HEK293T (cell line): ENCODE measurements around the gene MAP2K5.
"Not testable (repeated sequence)": the region's sequence is repeated elsewhere in the genome, so short reads cannot be mapped to it uniquely, and the experiment has no call there.

Source experiments
- CTCF ChIA-PET: fragments of 350-600 bp; formaldehyde crosslinking; extraction: SDS; loops from one replicate; lab custom pipeline; 2021; ENCODE audit warnings: antibody characterized with exemption, inconsistent platforms; lab: Yijun Ruan, JAX
- POLR2A ChIA-PET: fragments of 350-600 bp; formaldehyde crosslinking; extraction: SDS; loops from one replicate; lab custom pipeline; 2020; ENCODE audit warnings: antibody characterized with exemption, inconsistent platforms; lab: Yijun Ruan, JAX
- DNase-seq: peaks from one replicate; pipeline ENCODE4 v3.0.0; 2012; ENCODE audit warnings: mixed read lengths; ENCODE audit errors: extremely low spot score
- ARNT ChIP-seq: fragments of 450-650 bp; IDR thresholded peaks from 2 replicates; pipeline ENCODE4 v1.6.1; 2017; ENCODE audit warnings: mild to moderate bottlenecking
- BHLHE40 ChIP-seq: fragments of 450-650 bp; IDR thresholded peaks from 2 replicates; pipeline ENCODE4 v1.6.1; 2016; ENCODE audit warnings: mild to moderate bottlenecking, moderate library complexity, borderline replicate concordance
- CTBP1 ChIP-seq: fragments of 450-650 bp; IDR thresholded peaks from 2 replicates; pipeline ENCODE4 v1.6.1; 2016; ENCODE audit warnings: borderline replicate concordance
- ELF4 ChIP-seq: fragments of 450-650 bp; IDR thresholded peaks from 2 replicates; pipeline ENCODE4 v1.6.1; 2017; ENCODE audit warnings: antibody characterized with exemption
- FOXA1 ChIP-seq: fragments of 450-650 bp; IDR thresholded peaks from 2 replicates; pipeline ENCODE4 v1.6.1; 2016; ENCODE audit warnings: mild to moderate bottlenecking
- FOXK2 ChIP-seq: fragments of 450-650 bp; IDR thresholded peaks from 2 replicates; pipeline ENCODE4 v1.6.1; 2016; ENCODE audit warnings: mild to moderate bottlenecking
- FOXM1 ChIP-seq: fragments of 450-650 bp; IDR thresholded peaks from 2 replicates; pipeline ENCODE4 v1.6.1; 2017; ENCODE audit warnings: mild to moderate bottlenecking, borderline replicate concordance
- HDGF ChIP-seq: fragments of 450-650 bp; IDR thresholded peaks from 2 replicates; pipeline ENCODE4 v1.6.1; 2017; ENCODE audit warnings: antibody characterized with exemption, borderline replicate concordance
- L3MBTL2 ChIP-seq: fragments of 450-650 bp; conservative IDR thresholded peaks from 2 replicates; pipeline ENCODE4 v1.6.1; 2016; ENCODE audit warnings: mild to moderate bottlenecking
- LEF1 ChIP-seq: fragments of 450-650 bp; IDR thresholded peaks from 2 replicates; pipeline ENCODE4 v1.6.1; 2017; ENCODE audit warnings: mild to moderate bottlenecking, borderline replicate concordance
- NFRKB ChIP-seq: fragments of 450-650 bp; IDR thresholded peaks from 2 replicates; pipeline ENCODE4 v1.6.1; 2016; ENCODE audit warnings: mild to moderate bottlenecking, moderate library complexity
- SP1 ChIP-seq: fragments of 450-650 bp; IDR thresholded peaks from 2 replicates; pipeline ENCODE4 v1.6.1; 2017
- SUZ12 ChIP-seq: fragments of 450-650 bp; IDR thresholded peaks from 2 replicates; pipeline ENCODE4 v1.6.1; 2016; ENCODE audit warnings: mild to moderate bottlenecking
- TARDBP ChIP-seq: fragments of 450-650 bp; IDR thresholded peaks from 2 replicates; pipeline ENCODE4 v1.6.1; 2016
- ZNF384 ChIP-seq: fragments of 450-650 bp; IDR thresholded peaks from 2 replicates; pipeline ENCODE4 v1.6.1; 2016
- TF ChIP-seq, protein P1 (sequence below): fragments of 450-650 bp; IDR thresholded peaks from 2 replicates; pipeline ENCODE4 v1.6.1; 2016

Gene MAP2K5

DNA sequence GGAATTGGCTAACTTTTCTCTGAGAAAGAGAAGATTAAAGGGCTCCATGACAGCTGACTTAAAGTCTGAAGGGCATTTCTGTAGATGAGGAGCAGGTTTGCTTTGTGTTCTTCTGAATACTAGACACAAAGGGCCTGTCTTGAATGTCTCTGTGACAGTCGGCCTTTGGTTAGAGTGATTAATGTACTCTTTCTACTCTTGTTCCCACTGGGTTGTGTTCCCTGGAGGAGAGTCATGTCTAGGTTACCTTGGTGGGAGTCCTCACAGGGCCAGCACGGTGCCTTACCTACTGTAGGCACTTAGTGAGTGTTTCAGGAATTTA is 66.1 kb downstream of the MAP2K5 start:
- no peak for DNase-seq
- CTCF ChIA-PET, result no interaction called here
- TF ChIP-seq BHLHE40, result no peak
- no peak for TF ChIP-seq ARNT
- no peak for TF ChIP-seq FOXA1
- TF ChIP-seq SUZ12, result no peak
- no peak for TF ChIP-seq LEF1
- no peak for TF ChIP-seq TARDBP
- TF ChIP-seq NFRKB, result no peak
- no peak for TF ChIP-seq FOXK2
- TF ChIP-seq HDGF, result no peak
- TF ChIP-seq, protein P1, sequence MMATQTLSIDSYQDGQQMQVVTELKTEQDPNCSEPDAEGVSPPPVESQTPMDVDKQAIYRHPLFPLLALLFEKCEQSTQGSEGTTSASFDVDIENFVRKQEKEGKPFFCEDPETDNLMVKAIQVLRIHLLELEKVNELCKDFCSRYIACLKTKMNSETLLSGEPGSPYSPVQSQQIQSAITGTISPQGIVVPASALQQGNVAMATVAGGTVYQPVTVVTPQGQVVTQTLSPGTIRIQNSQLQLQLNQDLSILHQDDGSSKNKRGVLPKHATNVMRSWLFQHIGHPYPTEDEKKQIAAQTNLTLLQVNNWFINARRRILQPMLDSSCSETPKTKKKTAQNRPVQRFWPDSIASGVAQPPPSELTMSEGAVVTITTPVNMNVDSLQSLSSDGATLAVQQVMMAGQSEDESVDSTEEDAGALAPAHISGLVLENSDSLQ, result no peak
- TF ChIP-seq CTBP1, result no peak
- POLR2A ChIA-PET, result no interaction called here

DNA sequence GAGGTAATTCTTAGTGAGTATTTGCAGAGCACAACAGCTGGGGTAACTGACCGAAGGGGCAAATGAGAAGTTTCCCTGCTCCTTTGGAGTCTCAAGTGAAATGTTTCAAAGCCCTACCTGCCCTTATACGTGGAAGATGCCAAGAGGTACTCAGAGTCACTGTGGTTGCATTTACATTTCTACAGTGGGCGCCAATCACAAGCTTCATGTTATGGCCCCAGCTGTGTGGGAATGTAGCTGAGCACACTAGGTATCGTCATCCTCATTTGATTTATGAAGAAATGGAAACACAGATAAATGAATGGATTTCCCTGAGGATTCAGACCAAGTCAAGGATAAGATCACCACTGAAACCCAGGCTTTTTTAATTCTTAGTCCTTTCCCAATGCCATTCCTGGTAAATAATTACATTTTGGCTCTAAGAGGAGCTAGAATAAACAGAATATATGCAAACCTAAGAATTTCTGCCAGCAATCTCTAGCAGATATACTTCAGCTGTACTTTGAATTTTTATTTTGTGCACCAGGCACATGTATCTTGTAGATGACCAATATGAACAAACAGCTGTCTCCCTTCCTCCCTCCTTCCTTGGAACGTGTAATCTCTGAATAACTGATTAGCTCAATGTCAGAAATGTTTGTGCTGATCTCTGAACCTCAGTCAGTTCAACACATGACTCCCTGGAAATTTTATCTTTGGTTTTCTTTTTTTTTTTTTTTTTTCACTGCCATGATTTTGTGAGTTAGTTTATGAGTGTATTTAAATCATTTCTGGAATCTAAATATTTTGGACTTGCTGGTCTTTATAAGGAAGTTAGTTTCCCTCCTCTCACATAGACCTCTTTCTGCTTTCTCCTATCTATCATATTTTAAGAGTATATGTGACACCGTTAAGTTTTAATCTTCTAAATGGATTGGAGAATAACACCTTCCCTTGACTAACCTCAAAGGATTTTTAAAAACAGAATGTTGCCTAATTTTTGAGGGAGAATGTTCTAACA is 69.2 kb downstream of the MAP2K5 start:
- ChIA-PET CTCF (no interaction called here), POLR2A (interaction anchor here (0.5 kb wide), 1 partner anchor 21 kb away, joined by 3 read pairs; no protein-coding TSS in a partner anchor)
- TF ChIP-seq FOXK2 (no peak), SUZ12 (no peak), ELF4 (no peak), HDGF (no peak), FOXA1 (no peak), CTBP1 (no peak), L3MBTL2 (no peak), LEF1 (no peak), SP1 (no peak), NFRKB (no peak), ARNT (no peak), TARDBP (no peak), FOXM1 (no peak), BHLHE40 (no peak), ZNF384 (no peak)
- TF ChIP-seq, protein P1, result no peak
- no peak for DNase-seq

DNA sequence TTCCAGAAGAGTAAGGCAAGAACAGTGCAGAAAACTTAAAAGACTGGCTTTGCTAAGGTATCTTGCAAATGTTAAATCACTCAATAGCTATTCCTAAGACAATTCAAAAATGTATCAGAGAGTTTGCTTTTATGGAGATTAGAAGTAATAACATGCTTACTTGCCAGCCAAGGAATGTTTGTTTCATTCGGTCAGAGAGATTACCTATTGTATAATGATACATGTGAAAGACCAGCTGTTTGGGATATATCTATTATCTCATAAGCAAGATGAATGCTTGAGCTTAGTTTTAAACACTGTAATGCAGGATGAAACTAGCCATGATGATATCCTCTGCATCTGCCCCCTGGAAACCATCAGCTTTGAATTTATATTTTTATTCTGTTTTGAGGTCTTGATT is 70.7 kb downstream of the MAP2K5 start:
- POLR2A ChIA-PET, result no interaction called here
- no peak for DNase-seq
- CTCF ChIA-PET, result interaction anchor here (0.6 to 0.8 kb wide), 2 partner anchors 11 to 32 kb away, joined by 3 to 4 read pairs; no protein-coding TSS in a partner anchor
- TF ChIP-seq ELF4 (no peak), TARDBP (no peak), CTBP1 (no peak), FOXA1 (no peak), FOXM1 (no peak), BHLHE40 (no peak), ZNF384 (no peak), SP1 (no peak), LEF1 (no peak), SUZ12 (no peak), NFRKB (no peak), HDGF (no peak), FOXK2 (no peak), L3MBTL2 (no peak), ARNT (no peak)
- TF ChIP-seq, protein P1, result no peak

DNA sequence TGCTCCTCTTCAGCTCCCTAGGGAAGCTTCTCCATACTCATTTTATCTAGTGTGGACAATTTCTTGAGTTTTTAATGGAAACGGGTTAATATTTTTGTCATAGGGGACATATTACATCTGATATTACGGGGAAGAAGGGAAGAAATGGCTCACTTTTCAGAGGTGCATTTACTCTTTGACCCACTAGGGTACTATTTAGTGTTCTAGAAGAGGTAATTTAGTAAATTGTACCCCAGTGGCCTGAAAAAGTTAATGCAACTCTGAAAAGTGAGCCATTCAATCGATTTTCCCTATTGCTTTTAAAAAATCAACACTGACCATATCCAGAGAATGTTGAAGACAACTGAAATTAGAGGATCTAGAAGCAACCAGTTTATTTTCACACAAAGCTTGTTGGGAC is 71.2 kb downstream of the MAP2K5 start:
- TF ChIP-seq FOXA1 (no peak), CTBP1 (no peak), TARDBP (no peak), SUZ12 (no peak), L3MBTL2 (no peak), NFRKB (no peak), HDGF (no peak), ARNT (no peak)
- ChIA-PET CTCF (interaction anchor here (0.7 to 0.9 kb wide), 4 partner anchors 11 to 52 kb away, joined by 3 read pairs; no protein-coding TSS in a partner anchor), POLR2A (no interaction called here)
- DNase-seq, result no peak

DNA sequence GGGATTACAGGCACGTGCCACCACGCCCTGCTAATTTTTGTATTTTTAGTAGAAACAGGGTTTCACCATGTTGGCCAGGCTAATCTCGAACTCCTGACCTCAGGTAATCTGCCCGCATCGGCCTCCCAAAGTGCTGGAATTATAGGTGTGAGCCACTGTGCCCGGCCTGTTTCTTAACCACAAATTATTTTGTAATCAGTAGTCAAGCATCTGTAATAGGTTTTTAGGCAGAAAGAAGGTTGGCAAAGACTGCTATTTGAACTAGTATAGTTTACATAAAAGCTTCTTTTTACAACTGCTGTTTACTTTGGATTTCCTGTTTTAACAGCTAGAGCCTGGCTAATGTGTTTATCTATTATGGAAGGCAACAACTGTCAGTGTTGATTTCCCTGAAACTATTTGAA is 72.6 kb downstream of the MAP2K5 start:
- CTCF ChIA-PET, result interaction anchor here (0.6 to 0.8 kb wide), 2 partner anchors 27 to 695 kb away, joined by 3 read pairs; no protein-coding TSS in a partner anchor
- POLR2A ChIA-PET, DNase-seq: not testable (repeated sequence)

DNA sequence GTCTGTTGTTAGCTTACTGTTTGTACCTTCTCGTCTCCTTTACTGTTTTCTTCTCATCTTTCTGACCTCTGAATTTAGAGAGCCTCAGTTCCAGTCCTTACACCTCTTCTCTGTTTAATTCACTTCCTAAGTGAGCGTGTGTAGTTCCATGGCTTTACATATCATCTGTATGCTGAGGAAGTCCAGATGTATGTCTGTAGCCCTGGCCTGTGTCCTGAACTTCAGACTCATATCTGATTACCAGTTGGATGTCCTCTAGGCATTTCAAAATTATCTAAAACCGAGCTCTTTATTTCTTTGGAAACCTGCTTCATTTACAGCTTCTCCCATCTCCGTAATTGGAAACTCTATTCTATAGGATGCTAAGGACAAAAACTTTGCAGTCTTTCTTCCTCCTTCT is 75.8 kb downstream of the MAP2K5 start:
- DNase-seq, result no peak
- ChIA-PET CTCF (no interaction called here), POLR2A (interaction anchor here (0.7 kb wide), 1 partner anchor 28 kb away, joined by 3 read pairs; no protein-coding TSS in a partner anchor)
- TF ChIP-seq CTBP1 (no peak), ELF4 (no peak), FOXM1 (no peak), SUZ12 (no peak), ZNF384 (no peak), LEF1 (no peak), FOXA1 (no peak), BHLHE40 (no peak), HDGF (no peak), NFRKB (no peak), TARDBP (no peak), ARNT (no peak), L3MBTL2 (no peak), FOXK2 (no peak)
- TF ChIP-seq, protein P1, result no peak
